GM18499 (cell line): ENCODE results near the gene RNF11.

Source experiments
- ATAC-seq: cut with Tn5 transposase; IDR thresholded peaks from one replicate; pipeline ENCODE4 v1.9.1; 2021; ENCODE audit warnings: moderate number of reproducible peaks; ENCODE audit not compliant: insufficient read depth, unreplicated experiment

The RNF11 gene

GRCh38 chr1:51255331-51255730 lies 19.3 kb downstream of the RNF11 start:
- no peak for ATAC-seq

GRCh38 chr1:51263147-51263877 lies 27.2 kb downstream of the RNF11 start:
- no peak for ATAC-seq

GRCh38 chr1:51264451-51264850 lies 28.4 kb downstream of the RNF11 start:
- no peak for ATAC-seq

- no peak for ATAC-seq
These were observed 29.5 kb downstream of the RNF11 start for GRCh38 chr1:51265618-51266017.

GRCh38 chr1:51266181-51266580 lies 30.1 kb downstream of the RNF11 start:
- no peak for ATAC-seq

GRCh38 chr1:51266791-51267190 lies 30.7 kb downstream of the RNF11 start:
- no peak for ATAC-seq

GRCh38 chr1:51268634-51269033 lies 32.6 kb downstream of the RNF11 start:
- no peak for ATAC-seq

- no peak for ATAC-seq
These were observed 34.7 kb downstream of the RNF11 start for GRCh38 chr1:51270751-51271150.

GRCh38 chr1:51272916-51273315 lies 36.8 kb downstream of the RNF11 start:
- no peak for ATAC-seq

GRCh38 chr1:51274676-51275075 lies 38.6 kb downstream of the RNF11 start:
- ATAC-seq: no peak

- ATAC-seq: no peak
These were observed 40.2 kb downstream of the RNF11 start for GRCh38 chr1:51276286-51276685.

- no peak for ATAC-seq
These were observed 44.4 kb downstream of the RNF11 start for GRCh38 chr1:51280321-51280978.

- ATAC-seq: no peak
These were observed 45.7 kb downstream of the RNF11 start for GRCh38 chr1:51281807-51282206.

GRCh38 chr1:51282605-51283004 lies 46.5 kb downstream of the RNF11 start:
- no peak for ATAC-seq

- no peak for ATAC-seq
These were observed 47.9 kb downstream of the RNF11 start for GRCh38 chr1:51283979-51284378.

GRCh38 chr1:51284487-51284954 lies 48.4 kb downstream of the RNF11 start:
- ATAC-seq: peak; percentile 27

- ATAC-seq: peak; percentile 81
These were observed 49.0 kb downstream of the RNF11 start for GRCh38 chr1:51285055-51285454.

GRCh38 chr1:51287966-51288365 lies 51.9 kb downstream of the RNF11 start:
- ATAC-seq: no peak

- no peak for ATAC-seq
These were observed 52.5 kb downstream of the RNF11 start for GRCh38 chr1:51288578-51288977.

GRCh38 chr1:51289676-51290488 lies 53.8 kb downstream of the RNF11 start:
- ATAC-seq: no peak

- ATAC-seq: no peak
These were observed 54.4 kb downstream of the RNF11 start for GRCh38 chr1:51290489-51290847.
